ENCODE results near the gene ALKBH8.

The ALKBH8 gene

DNA sequence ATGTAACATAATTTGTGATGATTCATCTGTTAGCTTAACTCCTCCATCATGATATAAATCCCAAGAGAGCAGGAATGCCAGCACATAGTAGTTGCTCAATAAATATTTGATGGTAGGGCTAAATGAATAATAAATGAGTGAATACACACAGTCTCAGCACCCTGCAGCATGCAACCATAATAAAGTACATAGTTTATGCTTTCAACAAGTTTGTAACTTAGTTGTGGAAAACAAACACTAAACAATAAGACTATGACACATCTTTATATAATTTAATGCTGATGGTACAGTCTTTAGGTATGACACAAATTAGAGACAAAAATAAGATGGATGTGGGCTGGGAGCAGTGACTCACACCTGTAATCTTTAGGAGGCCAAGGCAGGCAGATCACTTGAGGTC lies 3.8 kb downstream of the ALKBH8 start:
- no peaks in the 10 kb centered on the region for H3K36me3 ChIP-seq
- TF ChIP-seq, protein P1, sequence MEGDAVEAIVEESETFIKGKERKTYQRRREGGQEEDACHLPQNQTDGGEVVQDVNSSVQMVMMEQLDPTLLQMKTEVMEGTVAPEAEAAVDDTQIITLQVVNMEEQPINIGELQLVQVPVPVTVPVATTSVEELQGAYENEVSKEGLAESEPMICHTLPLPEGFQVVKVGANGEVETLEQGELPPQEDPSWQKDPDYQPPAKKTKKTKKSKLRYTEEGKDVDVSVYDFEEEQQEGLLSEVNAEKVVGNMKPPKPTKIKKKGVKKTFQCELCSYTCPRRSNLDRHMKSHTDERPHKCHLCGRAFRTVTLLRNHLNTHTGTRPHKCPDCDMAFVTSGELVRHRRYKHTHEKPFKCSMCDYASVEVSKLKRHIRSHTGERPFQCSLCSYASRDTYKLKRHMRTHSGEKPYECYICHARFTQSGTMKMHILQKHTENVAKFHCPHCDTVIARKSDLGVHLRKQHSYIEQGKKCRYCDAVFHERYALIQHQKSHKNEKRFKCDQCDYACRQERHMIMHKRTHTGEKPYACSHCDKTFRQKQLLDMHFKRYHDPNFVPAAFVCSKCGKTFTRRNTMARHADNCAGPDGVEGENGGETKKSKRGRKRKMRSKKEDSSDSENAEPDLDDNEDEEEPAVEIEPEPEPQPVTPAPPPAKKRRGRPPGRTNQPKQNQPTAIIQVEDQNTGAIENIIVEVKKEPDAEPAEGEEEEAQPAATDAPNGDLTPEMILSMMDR (IDR thresholded peaks at IDR 0.05; ENCODE audit: low read depth, low read length) = no peak
- H3K27me3 ChIP-seq (ENCODE audit: insufficient read depth, low read depth, severe bottlenecking) = no peaks in the 10 kb centered on the region
- no peaks in the 10 kb centered on the region for H3K9me3 ChIP-seq (ENCODE audit: severe bottlenecking)
- H3K4me3 ChIP-seq (ENCODE audit: low read depth, low read length) = no peak overlapping the region
- no peak for DNase-seq
- H3K27ac ChIP-seq = no peak overlapping the region

GRCh38 chr11:107550304-107550703 lies 15.2 kb downstream of the ALKBH8 start:
- peak; percentile 65 for DNase-seq
- peaks cover 8% of the 10 kb centered on the region for H3K36me3 ChIP-seq
- TF ChIP-seq, protein P1 (IDR thresholded peaks at IDR 0.05; ENCODE audit: low read depth, low read length) = no peak

GRCh38 chr11:107549954-107550285 lies 15.6 kb downstream of the ALKBH8 start:
- H3K27me3 ChIP-seq (ENCODE audit: insufficient read depth, low read depth, severe bottlenecking) = no peaks in the 10 kb centered on the region
- TF ChIP-seq, protein P1 (IDR thresholded peaks at IDR 0.05; ENCODE audit: low read depth, low read length) = no peak
- no peak for DNase-seq
- no peak overlapping the region for H3K4me3 ChIP-seq (ENCODE audit: low read depth, low read length)
- H3K27ac ChIP-seq = no peak overlapping the region
- H3K9me3 ChIP-seq (ENCODE audit: severe bottlenecking) = no peaks in the 10 kb centered on the region
- H3K36me3 ChIP-seq = peaks cover 8% of the 10 kb centered on the region

More at GRCh38 chr11:107550304-107550703, 15.2 kb downstream of the ALKBH8 start:
- Histone ChIP-seq H3K9me3 (ENCODE audit: severe bottlenecking) (no peaks in the 10 kb centered on the region), H3K27me3 (ENCODE audit: insufficient read depth, low read depth, severe bottlenecking) (no peaks in the 10 kb centered on the region), H3K27ac (peak overlapping the region; percentile 57), H3K4me3 (ENCODE audit: low read depth, low read length) (no peak overlapping the region)

- no peak overlapping the region for H3K4me3 ChIP-seq (ENCODE audit: low read depth, low read length)
- TF ChIP-seq, protein P1 (IDR thresholded peaks at IDR 0.05; ENCODE audit: low read depth, low read length) = peak; percentile 37
- DNase-seq = no peak
Observed at GRCh38 chr11:107549253-107549953, 16.1 kb downstream of the ALKBH8 start.

DNA sequence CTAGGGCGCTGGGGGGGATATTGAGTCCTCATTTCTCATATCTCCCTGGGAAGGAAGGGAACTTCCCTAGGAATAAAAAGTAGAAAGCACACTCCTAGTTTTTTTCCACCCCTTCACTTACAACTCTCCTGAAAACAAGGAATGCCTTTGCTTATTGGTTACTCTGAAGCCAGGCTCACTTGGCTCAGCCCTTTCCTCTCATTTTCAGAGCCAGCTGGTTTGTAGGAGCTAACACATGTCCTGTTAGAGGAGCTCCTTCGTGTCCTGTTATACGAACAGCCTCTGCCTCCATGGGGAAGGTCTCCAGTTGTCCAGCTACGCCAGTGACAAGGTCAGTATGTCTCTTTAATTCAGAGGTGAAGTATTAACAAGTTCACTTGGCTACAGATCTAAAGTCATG lies 17.6 kb downstream of the ALKBH8 start:
- no peak for DNase-seq
- Histone ChIP-seq H3K27me3 (ENCODE audit: insufficient read depth, low read depth, severe bottlenecking) (no peaks in the 10 kb centered on the region), H3K4me3 (ENCODE audit: low read depth, low read length) (no peak overlapping the region), H3K36me3 (peaks cover 5% of the 10 kb centered on the region), H3K27ac (no peak overlapping the region), H3K9me3 (ENCODE audit: severe bottlenecking) (no peaks in the 10 kb centered on the region)
- TF ChIP-seq, protein P1 (IDR thresholded peaks at IDR 0.05; ENCODE audit: low read depth, low read length) = no peak

More at GRCh38 chr11:107549253-107549953, 16.1 kb downstream of the ALKBH8 start:
- Histone ChIP-seq H3K36me3 (peaks cover 8% of the 10 kb centered on the region), H3K27me3 (ENCODE audit: insufficient read depth, low read depth, severe bottlenecking) (no peaks in the 10 kb centered on the region), H3K27ac (no peak overlapping the region), H3K9me3 (ENCODE audit: severe bottlenecking) (no peaks in the 10 kb centered on the region)

- H3K27me3 ChIP-seq (ENCODE audit: insufficient read depth, low read depth, severe bottlenecking) = no peaks in the 10 kb centered on the region
- no peak overlapping the region for H3K27ac ChIP-seq
- no peak for DNase-seq
- H3K36me3 ChIP-seq = no peaks in the 10 kb centered on the region
- H3K9me3 ChIP-seq (ENCODE audit: severe bottlenecking) = no peaks in the 10 kb centered on the region
- H3K4me3 ChIP-seq (ENCODE audit: low read depth, low read length) = no peak overlapping the region
- TF ChIP-seq, protein P1 (IDR thresholded peaks at IDR 0.05; ENCODE audit: low read depth, low read length) = no peak
Observed at GRCh38 chr11:107545101-107545514, 20.4 kb downstream of the ALKBH8 start.
